ENCODE results near the gene EXD3. TPM values are rescaled to one million over a fixed set of nuclear protein-coding genes. Genes with fewer than 3 reads are reported as not detected.

Gene EXD3
- total and polyA plus RNA-seq, 9 of the 15 experiments (the other 6 are each of a cell fraction or from before 2014, with no cell fraction given) = 0.29 to 12.5 (median 3.9) TPM

- TF ChIP-seq ZNF318 (IDR thresholded peaks at IDR 0.05; ENCODE audit: borderline replicate concordance in 1 of 2, low read depth in 1 of 2) (no peak), ZNF785 (CRISPR knock-in tag; IDR thresholded peaks at IDR 0.05) (no peak), CSDE1 (IDR thresholded peaks at IDR 0.05) (no peak), CBX3 (IDR thresholded peaks at IDR 0.05; ENCODE audit: borderline replicate concordance in 1 of 2, low read length in 2 of 2) (0 out of 3 replicates have a peak, but pooled peaks of 1 of the 2 experiments have one; percentile 15), ZNF584 (CRISPR knock-in tag; IDR thresholded peaks at IDR 0.05; ENCODE audit: low read depth) (no peak), RB1 (IDR thresholded peaks at IDR 0.05; ENCODE audit: low read depth) (0 out of 2 replicates have a peak, but pooled peaks have one; percentile 32), ARNT (IDR thresholded peaks at IDR 0.05) (no peak), ZBTB12 (CRISPR knock-in tag; IDR thresholded peaks at IDR 0.05) (no peak), NCOR1 (IDR thresholded peaks at IDR 0.05) (no peak), FIP1L1 (IDR thresholded peaks at IDR 0.05; ENCODE audit: low read depth, low read length, poor library complexity, severe bottlenecking) (peak; percentile 41)
- TF ChIP-seq, protein P1, sequence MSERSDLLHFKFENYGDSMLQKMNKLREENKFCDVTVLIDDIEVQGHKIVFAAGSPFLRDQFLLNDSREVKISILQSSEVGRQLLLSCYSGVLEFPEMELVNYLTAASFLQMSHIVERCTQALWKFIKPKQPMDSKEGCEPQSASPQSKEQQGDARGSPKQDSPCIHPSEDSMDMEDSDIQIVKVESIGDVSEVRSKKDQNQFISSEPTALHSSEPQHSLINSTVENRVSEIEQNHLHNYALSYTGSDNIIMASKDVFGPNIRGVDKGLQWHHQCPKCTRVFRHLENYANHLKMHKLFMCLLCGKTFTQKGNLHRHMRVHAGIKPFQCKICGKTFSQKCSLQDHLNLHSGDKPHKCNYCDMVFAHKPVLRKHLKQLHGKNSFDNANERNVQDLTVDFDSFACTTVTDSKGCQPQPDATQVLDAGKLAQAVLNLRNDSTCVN (CRISPR knock-in tag; IDR thresholded peaks at IDR 0.05) = no peak
- TF ChIP-seq, protein P2, sequence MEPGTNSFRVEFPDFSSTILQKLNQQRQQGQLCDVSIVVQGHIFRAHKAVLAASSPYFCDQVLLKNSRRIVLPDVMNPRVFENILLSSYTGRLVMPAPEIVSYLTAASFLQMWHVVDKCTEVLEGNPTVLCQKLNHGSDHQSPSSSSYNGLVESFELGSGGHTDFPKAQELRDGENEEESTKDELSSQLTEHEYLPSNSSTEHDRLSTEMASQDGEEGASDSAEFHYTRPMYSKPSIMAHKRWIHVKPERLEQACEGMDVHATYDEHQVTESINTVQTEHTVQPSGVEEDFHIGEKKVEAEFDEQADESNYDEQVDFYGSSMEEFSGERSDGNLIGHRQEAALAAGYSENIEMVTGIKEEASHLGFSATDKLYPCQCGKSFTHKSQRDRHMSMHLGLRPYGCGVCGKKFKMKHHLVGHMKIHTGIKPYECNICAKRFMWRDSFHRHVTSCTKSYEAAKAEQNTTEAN (CRISPR knock-in tag; IDR thresholded peaks at IDR 0.05) = no peak
Observed at GRCh38 chr9:137278721-137279711, 143.9 kb downstream of the EXD3 start (continued).
